PFSK-1 (cell line): ENCODE data around the gene SGSH.

Source experiments
- FOXP2 ChIP-seq: optimal IDR thresholded peaks from 2 replicates; pipeline ENCODE3; 2011; ENCODE audit warnings: borderline replicate concordance, control low read depth, inconsistent platforms; ENCODE audit not compliant: insufficient read depth; ENCODE audit errors: extremely low read length, extremely low read depth
- POLR2AphosphoS5 ChIP-seq: IDR thresholded peaks from 2 replicates; pipeline ENCODE4 v1.6.1; 2012; ENCODE audit warnings: low read depth, mild to moderate bottlenecking, control low read depth, low read length, moderate library complexity
- REST ChIP-seq, 2 experiments: IDR thresholded peaks; 2 replicates each; pipeline versions ENCODE4 v1.6.1 to v1.8.0; 2011 to 2012; ENCODE audit warnings: low read depth in 2 of 2, low read length in 2 of 2, control low read depth in 1 of 2, inconsistent platforms in 1 of 2, mild to moderate bottlenecking in 1 of 2, moderate library complexity in 1 of 2; ENCODE audit not compliant: insufficient read depth in 1 of 2
- SIN3A ChIP-seq: IDR thresholded peaks from 2 replicates; pipeline ENCODE4 v1.6.1; 2012; ENCODE audit warnings: mild to moderate bottlenecking, low read length, moderate library complexity, borderline replicate concordance; ENCODE audit not compliant: insufficient read depth
- TAF1 ChIP-seq: IDR thresholded peaks from 2 replicates; pipeline ENCODE4 v1.6.1; 2012; ENCODE audit warnings: low read length, control low read depth, borderline replicate concordance; ENCODE audit not compliant: insufficient read depth

SGSH gene

GRCh38 chr17:80245566-80246265 is 25.6 kb upstream of the SGSH start:
- TF ChIP-seq FOXP2 (no peak), TAF1 (no peak), REST (IDR thresholded peaks at IDR 0.05; ENCODE audit: insufficient read depth in 1 of 2, low read depth in 2 of 2, low read length in 2 of 2) (no peak), SIN3A (no peak), POLR2AphosphoS5 (no peak)

- no peak for TF ChIP-seq SIN3A
- no peak for TF ChIP-seq TAF1
- no peak for TF ChIP-seq POLR2AphosphoS5
- no peak for TF ChIP-seq FOXP2
- TF ChIP-seq REST (IDR thresholded peaks at IDR 0.05; ENCODE audit: insufficient read depth in 1 of 2, low read depth in 2 of 2, low read length in 2 of 2), result no peak
These were observed 24.9 kb upstream of the SGSH start for GRCh38 chr17:80244871-80245509.

DNA sequence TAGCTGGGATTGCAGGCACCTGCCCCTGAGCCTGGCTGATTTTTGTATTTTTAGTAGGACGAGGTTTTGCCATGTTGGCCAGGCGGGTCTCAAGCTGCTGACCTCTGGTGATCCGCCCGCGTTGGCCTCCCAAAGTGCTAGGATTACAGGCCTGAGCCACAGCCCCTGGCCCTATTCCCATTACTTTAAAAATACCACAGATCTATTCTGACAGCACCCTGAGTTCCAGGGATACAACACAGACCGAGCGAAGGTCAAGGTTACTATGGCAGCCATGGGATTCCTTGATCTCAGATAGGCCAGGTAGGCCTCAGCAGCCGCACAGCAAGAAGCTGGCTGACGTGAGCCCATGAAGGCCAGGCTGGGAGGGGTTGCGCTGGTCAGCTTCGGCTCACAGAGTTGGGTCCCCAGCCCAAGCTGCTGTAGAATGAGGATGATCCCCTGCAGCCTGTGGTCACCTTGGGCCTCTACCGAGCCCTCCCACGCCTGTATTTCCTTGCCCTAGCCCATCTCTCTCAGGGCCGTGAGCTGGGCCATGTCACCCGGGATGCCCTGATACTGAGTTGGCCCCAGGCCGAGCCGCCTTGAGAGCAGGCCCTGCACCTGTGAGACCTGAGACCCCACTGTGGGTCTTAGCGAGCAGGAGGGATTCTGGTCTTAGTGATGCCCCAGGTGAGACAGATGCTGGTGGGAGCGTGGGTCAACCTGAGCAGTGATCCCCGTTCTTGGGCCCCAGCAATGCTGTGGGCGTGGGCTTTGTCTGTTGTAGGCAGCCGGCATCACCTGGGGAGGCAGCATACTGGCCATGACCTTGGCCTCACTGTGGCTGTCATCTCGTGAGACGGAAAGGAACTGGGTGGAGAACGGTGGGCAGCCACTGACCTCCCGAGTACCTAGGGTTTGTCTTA is 23.6 kb upstream of the SGSH start:
- TF ChIP-seq REST (IDR thresholded peaks at IDR 0.05; ENCODE audit: insufficient read depth in 1 of 2, low read depth in 2 of 2, low read length in 2 of 2), result no peak
- no peak for TF ChIP-seq POLR2AphosphoS5
- no peak for TF ChIP-seq TAF1
- no peak for TF ChIP-seq SIN3A
- no peak for TF ChIP-seq FOXP2

- no peak for TF ChIP-seq FOXP2
- TF ChIP-seq SIN3A, result no peak
- TF ChIP-seq REST (IDR thresholded peaks at IDR 0.05; ENCODE audit: insufficient read depth in 1 of 2, low read depth in 2 of 2, low read length in 2 of 2), result no peak
- TF ChIP-seq POLR2AphosphoS5, result no peak
- TF ChIP-seq TAF1, result no peak
These were observed 22.4 kb upstream of the SGSH start for GRCh38 chr17:80242505-80242904.
